Astrocyte of the spinal cord (primary cell): ENCODE results near the gene STK40.

Source experiments
- DNase-seq: peaks from one replicate; pipeline ENCODE4 v3.0.0; 2011; ENCODE audit warnings: low read depth, low spot score
- H3K4me3 ChIP-seq: 2 replicates; pipeline ENCODE4 v1.5.1; 2011; ENCODE audit warnings: low read depth, mild to moderate bottlenecking, low read length, moderate library complexity
- CTCF ChIP-seq: IDR thresholded peaks from 2 replicates; pipeline ENCODE4 v1.5.1; 2012; ENCODE audit warnings: low read depth, mild to moderate bottlenecking, low read length, inconsistent platforms
- in situ Hi-C: cut with HindIII; loops from 2 replicates; pipeline ENCODE4 v1.10.0; 2017; ENCODE audit warnings: low sequenced_read_pairs

Gene STK40

GRCh38 chr1:36343651-36344394, 41.9 kb downstream of the STK40 start:
- in situ Hi-C loops = no loop called here

GRCh38 chr1:36342426-36343185, 43.1 kb downstream of the STK40 start:
- no peak overlapping the region for H3K4me3 ChIP-seq
- TF ChIP-seq CTCF = peak; percentile 74
- DNase-seq = peak; percentile 50
- in situ Hi-C loops = no loop called here

More at GRCh38 chr1:36343651-36344394, 41.9 kb downstream of the STK40 start:
- no peak for DNase-seq
- no peak for TF ChIP-seq CTCF
- no peak overlapping the region for H3K4me3 ChIP-seq

GRCh38 chr1:36341626-36342320, 44.0 kb downstream of the STK40 start:
- no peak for DNase-seq
- H3K4me3 ChIP-seq = no peak overlapping the region
- in situ Hi-C loops = no loop called here
- no peak for TF ChIP-seq CTCF

GRCh38 chr1:36339615-36340014, 46.1 kb downstream of the STK40 start:
- TF ChIP-seq CTCF = no peak
- DNase-seq = no peak
- H3K4me3 ChIP-seq = no peak overlapping the region
- in situ Hi-C loops = no loop called here

GRCh38 chr1:36339215-36339614, 46.5 kb downstream of the STK40 start:
- no peak for DNase-seq
- H3K4me3 ChIP-seq = no peak overlapping the region
- in situ Hi-C loops = no loop called here
- no peak for TF ChIP-seq CTCF

GRCh38 chr1:36337830-36338229, 47.9 kb downstream of the STK40 start:
- TF ChIP-seq CTCF = no peak
- in situ Hi-C loops = no loop called here
- no peak for DNase-seq
- no peak overlapping the region for H3K4me3 ChIP-seq
